ENCODE data around the gene PDCD11.
"Not testable (repeated sequence)": the region's sequence is repeated elsewhere in the genome, so short reads cannot be mapped to it uniquely, and the experiment has no call there.

PDCD11 gene

GRCh38 chr10:103396067-103396788, at the start of gene PDCD11, which contains the start of gene ATP5MK:
Gene PDCD11, plus strand, starts transcription at chr10:103396626. Its CDS starts 1,801 bp downstream, at chr10:103398427.
Gene ATP5MK, minus strand, starts transcription at chr10:103396475. Its CDS starts 4,018 bp downstream, at chr10:103392457.
- peak within 1 kb of the TSS; percentile 88 to 99 for H3K4me3 Mint-ChIP-seq
- H3K36me3 Mint-ChIP-seq, result peaks cover 22 to 50% of the 10 kb centered on the region in 2 donors
- H3K27me3 Mint-ChIP-seq, result no peaks in the 10 kb centered on the region
- DNase-seq, result peak; percentile 96
- ATAC-seq (replicated peaks), result peak; percentile 99 to 100
- H3K9me3 Mint-ChIP-seq, result no peaks in the 10 kb centered on the region
- H3K4me1 Mint-ChIP-seq, result peaks cover 24 to 45% of the 10 kb centered on the region in 2 donors
- H3K27ac Mint-ChIP-seq, result peak within 1 kb of the TSS; percentile 98

GRCh38 chr10:103350175-103350516, 46.3 kb upstream of the PDCD11 start:
- Mint-ChIP-seq H3K36me3 (peaks cover 0 to 4% of the 10 kb centered on the region in 2 donors), H3K27me3 (no peaks in the 10 kb centered on the region), H3K4me1 (peaks cover 3 to 11% of the 10 kb centered on the region in 2 donors), H3K4me3 (peak overlapping the region; percentile 97 to 100), H3K27ac (peak overlapping the region; percentile 96), H3K9me3 (peaks cover 0 to 1% of the 10 kb centered on the region in 2 donors)
- ATAC-seq (replicated peaks), result no peak
- no peak for DNase-seq

- peak within 1 kb of the TSS; percentile 97 to 100 for H3K4me3 Mint-ChIP-seq
- H3K4me1 Mint-ChIP-seq, result peaks cover 3 to 11% of the 10 kb centered on the region in 2 donors
- no peaks in the 10 kb centered on the region for H3K27me3 Mint-ChIP-seq
- ATAC-seq (replicated peaks) (peak; percentile 87 to 89), DNase-seq (peak; percentile 76)
- peaks cover 0 to 1% of the 10 kb centered on the region in 2 donors for H3K9me3 Mint-ChIP-seq
- peak within 1 kb of the TSS; percentile 96 for H3K27ac Mint-ChIP-seq
- H3K36me3 Mint-ChIP-seq, result peaks cover 0 to 1% of the 10 kb centered on the region in 2 donors
Measured at GRCh38 chr10:103350517-103351260, 45.7 kb upstream of the PDCD11 start, which contains the start of gene PCGF6. Gene PCGF6, minus strand, starts transcription at chr10:103351140. Its CDS starts 74 bp downstream, at chr10:103351066.

- no peak overlapping the region for H3K4me3 Mint-ChIP-seq
- H3K27me3 Mint-ChIP-seq, result no peaks in the 10 kb centered on the region
- H3K4me1 Mint-ChIP-seq, result peaks cover 3 to 11% of the 10 kb centered on the region in 2 donors
- H3K27ac Mint-ChIP-seq, result no peak overlapping the region
- H3K9me3 Mint-ChIP-seq, result peaks cover 0 to 1% of the 10 kb centered on the region in 2 donors
- H3K36me3 Mint-ChIP-seq, result no peaks in the 10 kb centered on the region
- DNase-seq (no peak), ATAC-seq (replicated peaks) (no peak)
Measured at GRCh38 chr10:103353281-103353680, 43.1 kb upstream of the PDCD11 start.

- H3K4me3 Mint-ChIP-seq, H3K27me3 Mint-ChIP-seq: not testable (repeated sequence)
Measured at GRCh38 chr10:103354567-103354966, 41.9 kb upstream of the PDCD11 start.

GRCh38 chr10:103355906-103356599, 40.4 kb upstream of the PDCD11 start:
- DNase-seq, result no peak
- Mint-ChIP-seq H3K27me3 (no peaks in the 10 kb centered on the region), H3K4me1 (no peaks in the 10 kb centered on the region), H3K4me3 (no peak overlapping the region), H3K36me3 (no peaks in the 10 kb centered on the region), H3K27ac (no peak overlapping the region), H3K9me3 (no peaks in the 10 kb centered on the region)
- no peak for ATAC-seq (replicated peaks)

More at GRCh38 chr10:103354567-103354966, 41.9 kb upstream of the PDCD11 start:
- H3K36me3 Mint-ChIP-seq; H3K4me1 Mint-ChIP-seq; H3K9me3 Mint-ChIP-seq; DNase-seq; ATAC-seq (replicated peaks); H3K27ac Mint-ChIP-seq: not testable (repeated sequence)

GRCh38 chr10:103359493-103359892, 36.9 kb upstream of the PDCD11 start:
- DNase-seq; H3K4me3 Mint-ChIP-seq; H3K9me3 Mint-ChIP-seq; H3K27me3 Mint-ChIP-seq; H3K4me1 Mint-ChIP-seq; H3K27ac Mint-ChIP-seq; H3K36me3 Mint-ChIP-seq; ATAC-seq (replicated peaks): not testable (repeated sequence)

GRCh38 chr10:103360791-103361190, 35.6 kb upstream of the PDCD11 start:
- not testable (repeated sequence) for H3K27me3 Mint-ChIP-seq; H3K9me3 Mint-ChIP-seq; H3K4me3 Mint-ChIP-seq; ATAC-seq (replicated peaks); H3K4me1 Mint-ChIP-seq; H3K36me3 Mint-ChIP-seq; H3K27ac Mint-ChIP-seq; DNase-seq

GRCh38 chr10:103367379-103367781, 29.0 kb upstream of the PDCD11 start:
- H3K36me3 Mint-ChIP-seq, result no peaks in the 10 kb centered on the region
- H3K4me1 Mint-ChIP-seq, result peaks cover 0 to 3% of the 10 kb centered on the region in 2 donors
- H3K27me3 Mint-ChIP-seq, result no peaks in the 10 kb centered on the region
- DNase-seq (no peak), ATAC-seq (replicated peaks) (no peak)
- H3K27ac Mint-ChIP-seq, result peak overlapping the region; percentile 93
- H3K9me3 Mint-ChIP-seq, result no peaks in the 10 kb centered on the region
- peak overlapping the region; percentile 91 to 95 for H3K4me3 Mint-ChIP-seq

GRCh38 chr10:103367782-103368518, 28.5 kb upstream of the PDCD11 start, which contains the start of gene TAF5:
Gene TAF5, plus strand, starts transcription at chr10:103367976. Its CDS starts 14 bp downstream, at chr10:103367990.
- Mint-ChIP-seq H3K27ac (peak within 1 kb of the TSS; percentile 93), H3K9me3 (no peaks in the 10 kb centered on the region), H3K36me3 (no peaks in the 10 kb centered on the region), H3K4me3 (peak within 1 kb of the TSS; percentile 91 to 95), H3K27me3 (no peaks in the 10 kb centered on the region), H3K4me1 (peaks cover 0 to 3% of the 10 kb centered on the region in 2 donors)
- DNase-seq (peak; percentile 91), ATAC-seq (replicated peaks) (peak; percentile 68 to 76)

GRCh38 chr10:103373544-103373943, 22.9 kb upstream of the PDCD11 start:
- no peak for DNase-seq
- no peak for ATAC-seq (replicated peaks)
- H3K9me3 Mint-ChIP-seq, result no peaks in the 10 kb centered on the region
- peaks cover 0 to 3% of the 10 kb centered on the region in 2 donors for H3K4me1 Mint-ChIP-seq
- H3K36me3 Mint-ChIP-seq, result peaks cover 20 to 22% of the 10 kb centered on the region in 2 donors
- H3K27me3 Mint-ChIP-seq, result no peaks in the 10 kb centered on the region
- H3K4me3 Mint-ChIP-seq, result no peak overlapping the region
- no peak overlapping the region for H3K27ac Mint-ChIP-seq

- Mint-ChIP-seq H3K4me1 (peaks cover 0 to 2% of the 10 kb centered on the region in 2 donors), H3K9me3 (no peaks in the 10 kb centered on the region), H3K4me3 (no peak overlapping the region), H3K36me3 (peaks cover 22 to 23% of the 10 kb centered on the region in 2 donors), H3K27ac (no peak overlapping the region), H3K27me3 (no peaks in the 10 kb centered on the region)
- DNase-seq (no peak), ATAC-seq (replicated peaks) (no peak)
Measured at GRCh38 chr10:103374263-103374662, 22.2 kb upstream of the PDCD11 start.

GRCh38 chr10:103382769-103383168, 13.7 kb upstream of the PDCD11 start:
- peak overlapping the region; percentile 42 for H3K27ac Mint-ChIP-seq
- DNase-seq (no peak), ATAC-seq (replicated peaks) (peak; percentile 76 to 85)
- H3K4me1 Mint-ChIP-seq, result peaks cover 0 to 3% of the 10 kb centered on the region in 2 donors
- no peaks in the 10 kb centered on the region for H3K27me3 Mint-ChIP-seq
- H3K9me3 Mint-ChIP-seq, result no peaks in the 10 kb centered on the region
- no peak overlapping the region for H3K4me3 Mint-ChIP-seq
- peaks cover 16% of the 10 kb centered on the region in 2 donors for H3K36me3 Mint-ChIP-seq
